Measurements from ENCODE around the gene NCOA1.

GRCh38 chr2:24512404-24512803, 21.4 kb downstream of the NCOA1 start:
- no peak for TF ChIP-seq TAF1 (IDR thresholded peaks at IDR 0.05; ENCODE audit: low read depth, low read length)
- TF ChIP-seq POLR2A (IDR thresholded peaks at IDR 0.05; ENCODE audit: low read depth, low read length): no peak
- TF ChIP-seq POLR2AphosphoS5 (IDR thresholded peaks at IDR 0.05; ENCODE audit: low read depth, low read length): no peak
- no peak for TF ChIP-seq POU2F2 (IDR thresholded peaks at IDR 0.05; ENCODE audit: low read depth, low read length)
- TF ChIP-seq PAX5 (IDR thresholded peaks at IDR 0.05; ENCODE audit: insufficient read depth, low read length, severe bottlenecking): no peak

Measured in GM12891 (cell line).